Sigmoid colon (tissue), 4 donors: Measurements from ENCODE around the gene RSPRY1.

Experiments used
- EP300 ChIP-seq, 4 donors: sonication (generic); formaldehyde crosslinking; IDR thresholded peaks; one replicate each; pipeline ENCODE4 v1.6.1; 2017; ENCODE audit warnings: antibody characterized with exemption in 4 of 4
- POLR2A ChIP-seq, 2 donors: fragments of 450-650 bp; IDR thresholded peaks; one replicate each; pipeline ENCODE4 v1.6.1; 2016; ENCODE audit warnings: antibody characterized with exemption in 2 of 2, mild to moderate bottlenecking in 2 of 2, moderate library complexity in 2 of 2
- POLR2AphosphoS5 ChIP-seq, 4 donors: sonication (generic); formaldehyde crosslinking; IDR thresholded peaks; one replicate each; pipeline ENCODE4 v1.6.1; 2017; ENCODE audit warnings: antibody characterized with exemption in 4 of 4
- TF ChIP-seq, protein P1 (sequence below), 4 experiments: fragments of 450-650 bp in 3 of 4; fragments of 200-600 bp in 1 of 4; IDR thresholded peaks; one replicate each; pipeline ENCODE4 v1.5.1; 2016 to 2019; ENCODE audit warnings: antibody characterized with exemption in 4 of 4, mild to moderate bottlenecking in 3 of 4, moderate library complexity in 2 of 4

- TF ChIP-seq, protein P1, sequence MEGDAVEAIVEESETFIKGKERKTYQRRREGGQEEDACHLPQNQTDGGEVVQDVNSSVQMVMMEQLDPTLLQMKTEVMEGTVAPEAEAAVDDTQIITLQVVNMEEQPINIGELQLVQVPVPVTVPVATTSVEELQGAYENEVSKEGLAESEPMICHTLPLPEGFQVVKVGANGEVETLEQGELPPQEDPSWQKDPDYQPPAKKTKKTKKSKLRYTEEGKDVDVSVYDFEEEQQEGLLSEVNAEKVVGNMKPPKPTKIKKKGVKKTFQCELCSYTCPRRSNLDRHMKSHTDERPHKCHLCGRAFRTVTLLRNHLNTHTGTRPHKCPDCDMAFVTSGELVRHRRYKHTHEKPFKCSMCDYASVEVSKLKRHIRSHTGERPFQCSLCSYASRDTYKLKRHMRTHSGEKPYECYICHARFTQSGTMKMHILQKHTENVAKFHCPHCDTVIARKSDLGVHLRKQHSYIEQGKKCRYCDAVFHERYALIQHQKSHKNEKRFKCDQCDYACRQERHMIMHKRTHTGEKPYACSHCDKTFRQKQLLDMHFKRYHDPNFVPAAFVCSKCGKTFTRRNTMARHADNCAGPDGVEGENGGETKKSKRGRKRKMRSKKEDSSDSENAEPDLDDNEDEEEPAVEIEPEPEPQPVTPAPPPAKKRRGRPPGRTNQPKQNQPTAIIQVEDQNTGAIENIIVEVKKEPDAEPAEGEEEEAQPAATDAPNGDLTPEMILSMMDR (IDR thresholded peaks at IDR 0.05): no peak
- TF ChIP-seq POLR2A (IDR thresholded peaks at IDR 0.05) (no peak), POLR2AphosphoS5 (IDR thresholded peaks at IDR 0.05) (no peak), EP300 (IDR thresholded peaks at IDR 0.05) (no peak)
Observed at GRCh38 chr16:57184113-57184512, 2.0 kb upstream of the RSPRY1 start.
